H1 (cell line): ENCODE measurements around the gene AWAT1. TPM values are rescaled to one million over a fixed set of nuclear protein-coding genes. Genes with fewer than 3 reads are reported as not detected.

Experiments
- CTBP2 ChIP-seq: IDR thresholded peaks from 2 replicates; pipeline ENCODE4 v1.7.0; 2011; ENCODE audit warnings: borderline replicate concordance, mild to moderate bottlenecking, moderate library complexity, mixed read lengths, low read length; ENCODE audit not compliant: insufficient read depth, insufficient read length
- KDM4A ChIP-seq: IDR thresholded peaks from one replicate; pipeline ENCODE4 v1.7.1; 2012; ENCODE audit warnings: low read depth, mild to moderate bottlenecking, moderate library complexity, low read length, inconsistent platforms; ENCODE audit not compliant: severe bottlenecking
- POU5F1 ChIP-seq: IDR thresholded peaks from 2 replicates; pipeline ENCODE4 v1.6.1; 2011; ENCODE audit warnings: low read depth, mild to moderate bottlenecking, low read length, moderate library complexity
- RNF2 ChIP-seq: fragments of 200-900, 300-1000 bp; sonication (generic); IDR thresholded peaks from 2 replicates; pipeline ENCODE4 v1.7.1; 2016; ENCODE audit warnings: borderline replicate concordance, low read depth, mild to moderate bottlenecking, antibody characterized with exemption, low read length; ENCODE audit not compliant: poor library complexity, severe bottlenecking; ENCODE audit errors: missing control alignments
- SIRT6 ChIP-seq: IDR thresholded peaks from one replicate; pipeline ENCODE4 v1.7.1; 2012; ENCODE audit warnings: low read length, inconsistent platforms
- polyA plus RNA-seq, 7 experiments: library from polyadenylated mRNA; depleted of rRNA in 3 of 7; stranded (reverse) in 5 of 7; unstranded in 2 of 7; fragments of >200 nt in 5 of 7; fragments of 200-250 nt in 2 of 7; gene quantifications; 1 replicate in 5 of 7; 2 replicates in 1 of 7; 4 replicates in 1 of 7; pipeline versions ENCODE4 v1.2.1 to v1.2.3, GENCODE V29; 2011 to 2013; ENCODE audit warnings: missing spikeins in 2 of 7, mixed read lengths in 2 of 7
- total RNA-seq: library from RNA; stranded (reverse); fragmentation: NEBNext Ultra II Directional; extraction: Animal tissue kit (Norgen Biotek cat#: 25700); gene quantifications from 2 replicates; pipeline ENCODE4 v1.2.1, GENCODE V29; 2021
- TF ChIP-seq, protein P1 (sequence below): IDR thresholded peaks from 2 replicates; pipeline ENCODE4 v1.6.1; 2012; ENCODE audit warnings: low read length, inconsistent platforms

AWAT1 gene
- total and polyA plus RNA-seq, 2 of the 8 experiments (the other 6 are each of a cell fraction or from before 2014, with no cell fraction given) = not detected

DNA sequence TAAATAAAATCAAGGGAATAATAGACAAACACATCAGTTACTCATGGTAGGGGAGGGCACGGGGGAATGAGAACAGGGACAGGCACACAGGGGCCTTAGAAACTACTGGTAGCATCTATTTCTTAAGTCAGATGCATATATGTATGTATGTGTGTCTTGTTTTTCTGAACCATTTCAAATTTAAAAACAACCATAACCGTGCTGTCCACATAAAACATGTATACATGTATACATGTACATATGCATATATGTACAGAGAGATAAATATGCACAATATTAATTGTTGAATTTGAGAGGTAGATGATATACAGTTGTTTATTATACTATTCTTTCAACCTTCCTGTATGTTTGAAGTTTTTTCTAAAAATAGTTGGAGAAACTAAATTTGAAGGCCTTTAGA lies 7.8 kb upstream of the AWAT1 start (continued):
- TF ChIP-seq, protein P1, sequence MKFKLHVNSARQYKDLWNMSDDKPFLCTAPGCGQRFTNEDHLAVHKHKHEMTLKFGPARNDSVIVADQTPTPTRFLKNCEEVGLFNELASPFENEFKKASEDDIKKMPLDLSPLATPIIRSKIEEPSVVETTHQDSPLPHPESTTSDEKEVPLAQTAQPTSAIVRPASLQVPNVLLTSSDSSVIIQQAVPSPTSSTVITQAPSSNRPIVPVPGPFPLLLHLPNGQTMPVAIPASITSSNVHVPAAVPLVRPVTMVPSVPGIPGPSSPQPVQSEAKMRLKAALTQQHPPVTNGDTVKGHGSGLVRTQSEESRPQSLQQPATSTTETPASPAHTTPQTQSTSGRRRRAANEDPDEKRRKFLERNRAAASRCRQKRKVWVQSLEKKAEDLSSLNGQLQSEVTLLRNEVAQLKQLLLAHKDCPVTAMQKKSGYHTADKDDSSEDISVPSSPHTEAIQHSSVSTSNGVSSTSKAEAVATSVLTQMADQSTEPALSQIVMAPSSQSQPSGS = no peak
- TF ChIP-seq SIRT6 = no peak
- no peak for TF ChIP-seq RNF2
- TF ChIP-seq POU5F1 = no peak
- no peak for TF ChIP-seq CTBP2
- TF ChIP-seq KDM4A = no peak
